Aorta (tissue), 5 donors: ENCODE results near the gene ZNF333. TPM values are rescaled to one million over a fixed set of nuclear protein-coding genes. Genes with fewer than 3 reads are reported as not detected.
"Not testable (repeated sequence)": the region's sequence is repeated elsewhere in the genome, so short reads cannot be mapped to it uniquely, and the experiment has no call there.

Experiments used
- ATAC-seq: fragments of 200-7000 bp; cut with Tn5 transposase; one replicate; pipeline ENCODE4 v1.9.1; 2022; ENCODE audit warnings: moderate library complexity; ENCODE audit not compliant: low FRiP score
- DNase-seq, 2 donors: peaks; one replicate each; pipeline ENCODE4 v3.0.0-alpha.2; 2020
- H3K27ac ChIP-seq, 2 donors: one replicate each; pipeline ENCODE4 v1.5.1; 2013; ENCODE audit warnings: low read length in 2 of 2, mild to moderate bottlenecking in 2 of 2, moderate library complexity in 2 of 2, control low read depth in 1 of 2, inconsistent platforms in 1 of 2, low read depth in 1 of 2
- H3K27me3 ChIP-seq, 2 donors: one replicate each; pipeline ENCODE4 v1.6.1; 2013; ENCODE audit warnings: control low read depth in 1 of 2, low read length in 1 of 2, mild to moderate bottlenecking in 1 of 2, moderate library complexity in 1 of 2; ENCODE audit not compliant: insufficient read depth in 2 of 2, control insufficient read depth in 1 of 2
- H3K36me3 ChIP-seq, 2 donors: one replicate each; pipeline ENCODE4 v1.6.1; 2013; ENCODE audit warnings: control low read depth in 1 of 2, low read length in 1 of 2, mild to moderate bottlenecking in 1 of 2; ENCODE audit not compliant: insufficient read depth in 2 of 2, control insufficient read depth in 1 of 2
- H3K4me1 ChIP-seq, 2 donors: one replicate each; pipeline ENCODE4 v1.6.1; 2013; ENCODE audit warnings: low read length in 2 of 2, control low read depth in 1 of 2, mild to moderate bottlenecking in 1 of 2, moderate library complexity in 1 of 2; ENCODE audit not compliant: insufficient read depth in 2 of 2, control insufficient read depth in 1 of 2
- H3K4me3 ChIP-seq, 2 donors: one replicate each; pipeline ENCODE4 v1.5.1; 2013; ENCODE audit warnings: low read length in 2 of 2, control low read depth in 1 of 2, mild to moderate bottlenecking in 1 of 2
- H3K9me3 ChIP-seq: one replicate; pipeline ENCODE4 v1.6.1; 2013; ENCODE audit warnings: mild to moderate bottlenecking, low read length; ENCODE audit not compliant: control insufficient read depth
- WGBS, 2 donors: extraction: QIAGEN DNeasy Blood & Tissue Kit; methylation state at CpG; one replicate each; pipeline ENCODE4 v1.1.7; 2013; 5-methylcytosine and 5-hydroxymethylcytosine counted together
- intact Hi-C, 2 donors: fragments of 100-400 bp; cut with DNase I; formaldehyde crosslinking; loops; one replicate each; pipeline versions ENCODE4 v1.14.2 to v1.15.0; 2022
- polyA plus RNA-seq, 2 donors: library from polyadenylated mRNA; stranded (reverse); fragments of 200-250 nt; gene quantifications; one replicate each; pipeline ENCODE4 v1.2.3, GENCODE V29; 2013
- total RNA-seq, 2 donors: library from RNA; stranded (reverse); fragmentation: NEBNext Ultra II Directional; extraction: Animal tissue kit (Norgen Biotek cat#: 25700); gene quantifications; one replicate each; pipeline ENCODE4 v1.2.1, GENCODE V29; 2021
- donor health status: healthy with polysubstance abuse.
- donor health status: Bipolar disorder and iron deficiency.
- donor health status: DM: no; HTN: no; CAD: no.
- donor health status: DM: no; HTN: no; CAD: no.
- donor health status: DM: yes; HTN: yes; CAD: no.

The ZNF333 gene
- total and polyA plus RNA-seq, 4 donors: 5.6 to 33.6 (median 29.3) TPM

- Histone ChIP-seq H3K36me3 (no peaks in the 10 kb centered on the region), H3K9me3 (no peaks in the 10 kb centered on the region), H3K4me3 (no peak overlapping the region), H3K27ac (no peak overlapping the region), H3K27me3 (no peaks in the 10 kb centered on the region), H3K4me1 (no peaks in the 10 kb centered on the region)
- DNase-seq (peak in 1 of 2 donors; percentile 61), ATAC-seq (no peak)
- intact Hi-C loops: no loop called here
- 81 to 83% methylated on average over 2 of the region's 2 CpGs for WGBS, 2 donors
Observed at GRCh38 chr19:14768001-14768400, 78.2 kb downstream of the ZNF333 start.

GRCh38 chr19:14769201-14769600 is 79.4 kb downstream of the ZNF333 start:
- WGBS, 2 donors: 82 to 83% methylated on average over 5 of the region's 5 CpGs
- intact Hi-C loops: no loop called here
- H3K4me3 ChIP-seq: no peak overlapping the region
- H3K36me3 ChIP-seq: no peaks in the 10 kb centered on the region
- no peaks in the 10 kb centered on the region for H3K27me3 ChIP-seq
- H3K27ac ChIP-seq: no peak overlapping the region
- ATAC-seq (no peak), DNase-seq (peak in 1 of 2 donors; percentile 43)
- H3K9me3 ChIP-seq: no peaks in the 10 kb centered on the region
- H3K4me1 ChIP-seq: no peaks in the 10 kb centered on the region

- 78 to 82% methylated on average over 5 of the region's 5 CpGs for WGBS, 2 donors
- no peaks in the 10 kb centered on the region for H3K9me3 ChIP-seq
- H3K36me3 ChIP-seq: no peaks in the 10 kb centered on the region
- H3K27me3 ChIP-seq: no peaks in the 10 kb centered on the region
- DNase-seq: peak in 1 of 2 donors; percentile 23
- H3K4me1 ChIP-seq: no peaks in the 10 kb centered on the region
- no peak overlapping the region for H3K27ac ChIP-seq
- no peak for ATAC-seq
- H3K4me3 ChIP-seq: no peak overlapping the region
- intact Hi-C loops: no loop called here
Observed at GRCh38 chr19:14770136-14770535, 80.3 kb downstream of the ZNF333 start.

- 73 to 75% methylated on average over 11 of the region's 11 CpGs for WGBS, 2 donors
- DNase-seq: peak in 1 of 2 donors; percentile 44
- H3K9me3 ChIP-seq: no peaks in the 10 kb centered on the region
- H3K4me3 ChIP-seq: no peak overlapping the region
- H3K27me3 ChIP-seq: no peaks in the 10 kb centered on the region
- H3K27ac ChIP-seq: no peak overlapping the region
- H3K36me3 ChIP-seq: no peaks in the 10 kb centered on the region
- no peaks in the 10 kb centered on the region for H3K4me1 ChIP-seq
- ATAC-seq: no peak
- intact Hi-C loops: no loop called here
Observed at GRCh38 chr19:14770944-14771839, 81.3 kb downstream of the ZNF333 start.

- WGBS, 2 donors: 77 to 83% methylated on average over 8 of the region's 8 CpGs
- Histone ChIP-seq H3K9me3 (peaks cover 2% of the 10 kb centered on the region), H3K27me3 (no peaks in the 10 kb centered on the region), H3K4me3 (no peak overlapping the region), H3K27ac (no peak overlapping the region), H3K36me3 (no peaks in the 10 kb centered on the region), H3K4me1 (no peaks in the 10 kb centered on the region)
- intact Hi-C loops: no loop called here
- ATAC-seq: no peak
- DNase-seq: no peak
Observed at GRCh38 chr19:14772467-14772866, 82.6 kb downstream of the ZNF333 start.

GRCh38 chr19:14772995-14773394 is 83.1 kb downstream of the ZNF333 start:
- H3K27ac ChIP-seq: no peak overlapping the region
- DNase-seq: peak in 1 of 2 donors; percentile 2
- no peaks in the 10 kb centered on the region for H3K27me3 ChIP-seq
- no peaks in the 10 kb centered on the region for H3K4me1 ChIP-seq
- ATAC-seq: no peak
- H3K9me3 ChIP-seq: peaks cover 2% of the 10 kb centered on the region
- WGBS, 2 donors: 89 to 93% methylated on average over 7 of the region's 7 CpGs
- intact Hi-C loops: no loop called here
- no peak overlapping the region for H3K4me3 ChIP-seq
- H3K36me3 ChIP-seq: no peaks in the 10 kb centered on the region

- H3K4me3 ChIP-seq, H3K4me1 ChIP-seq, H3K27ac ChIP-seq, intact Hi-C loops, ATAC-seq, H3K36me3 ChIP-seq, H3K27me3 ChIP-seq, H3K9me3 ChIP-seq: not testable (repeated sequence)
- peak in 1 of 2 donors; percentile 43 for DNase-seq
- WGBS, 2 donors: 72 to 76% methylated on average over 8 to 9 of the region's 9 CpGs
Observed at GRCh38 chr19:14773722-14774121, 83.9 kb downstream of the ZNF333 start.

GRCh38 chr19:14774373-14774772 is 84.5 kb downstream of the ZNF333 start:
- no peak for ATAC-seq
- intact Hi-C loops: no loop called here
- Histone ChIP-seq H3K4me3 (no peak overlapping the region), H3K4me1 (no peaks in the 10 kb centered on the region), H3K27ac (no peak overlapping the region), H3K36me3 (no peaks in the 10 kb centered on the region), H3K9me3 (peaks cover 2% of the 10 kb centered on the region), H3K27me3 (no peaks in the 10 kb centered on the region)
- DNase-seq: peak in 1 of 2 donors; percentile 5
- WGBS, 2 donors: 66 to 71% methylated on average over 10 of the region's 10 CpGs

- ATAC-seq, H3K27me3 ChIP-seq, H3K4me3 ChIP-seq, H3K36me3 ChIP-seq, H3K9me3 ChIP-seq, H3K27ac ChIP-seq, H3K4me1 ChIP-seq, intact Hi-C loops: not testable (repeated sequence)
- WGBS, 2 donors: 78 to 81% methylated on average over 8 of the region's 8 CpGs
- peak in 1 of 2 donors; percentile 34 for DNase-seq
Observed at GRCh38 chr19:14775326-14775725, 85.5 kb downstream of the ZNF333 start.
